Erythroblast (primary cell): ENCODE results near the gene SOAT2.

ENCODE experiments used
- GATA1 ChIP-seq: IDR thresholded peaks from 2 replicates; pipeline ENCODE4 v1.6.1; 2011; ENCODE audit warnings: low read depth, mild to moderate bottlenecking, control low read depth, low read length, moderate library complexity
- POLR2A ChIP-seq: IDR thresholded peaks from 2 replicates; pipeline ENCODE4 v1.6.1; 2011; ENCODE audit warnings: mild to moderate bottlenecking, low read length

- no peak for TF ChIP-seq POLR2A
- TF ChIP-seq GATA1, result no peak
These were observed 56.7 kb downstream of the SOAT2 start for GRCh38 chr12:53160000-53160399.
